GM23248 (cell line): ENCODE results near the gene USP12. TPM values are rescaled to one million over a fixed set of nuclear protein-coding genes. Genes with fewer than 3 reads are reported as not detected.

Source experiments
- DNase-seq: peaks from one replicate; pipeline ENCODE4 v3.0.0-alpha.2; 2015
- H2AFZ ChIP-seq: fragments of 200-600 bp; sonication (generic); 2 replicates; pipeline ENCODE4 v1.6.1; 2016; ENCODE audit warnings: antibody characterized with exemption
- H3F3A ChIP-seq: fragments of 200-600 bp; sonication (generic); 2 replicates; pipeline ENCODE4 v1.6.1; 2016; ENCODE audit warnings: mild to moderate bottlenecking, antibody characterized with exemption, mixed run types; ENCODE audit not compliant: insufficient read depth
- H3K27ac ChIP-seq: fragments of 200-600 bp; sonication (generic); 2 replicates; pipeline ENCODE4 v1.5.1; 2016; ENCODE audit warnings: mild to moderate bottlenecking
- H3K27me3 ChIP-seq: fragments of 200-600 bp; sonication (generic); replicated peaks from 2 replicates; pipeline ENCODE4 v1.6.1; 2016; ENCODE audit warnings: mild to moderate bottlenecking; ENCODE audit not compliant: insufficient read depth
- H3K36me3 ChIP-seq: fragments of 200-600 bp; sonication (generic); 2 replicates; pipeline ENCODE4 v1.6.1; 2016; ENCODE audit warnings: low read depth, mild to moderate bottlenecking
- H3K4me1 ChIP-seq: fragments of 200-600 bp; sonication (generic); 2 replicates; pipeline ENCODE4 v1.6.1; 2016; ENCODE audit warnings: mild to moderate bottlenecking; ENCODE audit not compliant: insufficient read depth
- H3K4me2 ChIP-seq: fragments of 200-600 bp; sonication (generic); one replicate; pipeline ENCODE4 v1.6.1; 2016; ENCODE audit warnings: mild to moderate bottlenecking; ENCODE audit not compliant: unreplicated experiment
- H3K4me3 ChIP-seq: fragments of 200-600 bp; sonication (generic); 2 replicates; pipeline ENCODE4 v1.5.1; 2016; ENCODE audit warnings: mild to moderate bottlenecking
- H3K79me2 ChIP-seq: fragments of 200-600 bp; sonication (generic); 2 replicates; pipeline ENCODE4 v1.6.1; 2016; ENCODE audit warnings: mild to moderate bottlenecking; ENCODE audit not compliant: insufficient read depth
- H3K9ac ChIP-seq: fragments of 200-600 bp; sonication (generic); 2 replicates; pipeline ENCODE4 v1.6.1; 2016; ENCODE audit warnings: mild to moderate bottlenecking
- H3K9me2 ChIP-seq: fragments of 200-600 bp; sonication (generic); 2 replicates; pipeline ENCODE4 v1.6.1; 2016; ENCODE audit warnings: mixed run types, mild to moderate bottlenecking, moderate library complexity; ENCODE audit not compliant: insufficient read depth
- H3K9me3 ChIP-seq: fragments of 200-600 bp; sonication (generic); one replicate; pipeline ENCODE4 v1.6.1; 2017; ENCODE audit warnings: low read depth
- H4K20me1 ChIP-seq: fragments of 200-600 bp; sonication (generic); 2 replicates; pipeline ENCODE4 v1.6.0; 2016; ENCODE audit not compliant: insufficient read depth
- EZH2 ChIP-seq: fragments of 200-600 bp; sonication (generic); IDR thresholded peaks from 2 replicates; pipeline ENCODE4 v1.6.1; 2018; ENCODE audit warnings: antibody characterized with exemption, mild to moderate bottlenecking; ENCODE audit not compliant: insufficient read depth, poor library complexity, severe bottlenecking
- EZH2phosphoT487 ChIP-seq: fragments of 200-600 bp; sonication (generic); IDR thresholded peaks from 2 replicates; pipeline ENCODE4 v1.6.1; 2018; ENCODE audit warnings: antibody characterized with exemption, moderate library complexity, mild to moderate bottlenecking, low read depth; ENCODE audit not compliant: insufficient read depth
- WGBS, 2 experiments: methylation state at CpG; one replicate each; pipeline ENCODE4 v1.1.6; 2015 to 2017; ENCODE audit warnings: low lambda C conversion rate in 2 of 2, low coverage in 1 of 2; ENCODE audit errors: missing lambda C conversion rate in 2 of 2; 5-methylcytosine and 5-hydroxymethylcytosine counted together
- in situ Hi-C: fragments of 300-500 bp; cut with MboI; formaldehyde crosslinking; loops from 2 replicates; pipeline ENCODE4 v1.15.0; 2020
- polyA plus RNA-seq: library from polyadenylated mRNA; unstranded; fragments of >200 nt; fragmentation: Nextera tagmentation; extraction: Ambion mirVana; gene quantifications from 2 replicates; pipeline ENCODE4 v1.2.1, GENCODE V29; 2016
- total RNA-seq: library from RNA; depleted of rRNA; stranded (reverse); fragments of >200 nt; shearing (Covaris generic); gene quantifications from 2 replicates; pipeline ENCODE4 v1.2.3, GENCODE V29; 2014

USP12 gene
- total and polyA plus RNA-seq, 2 experiments from 2014 or later, result 16.0 to 18.9 TPM

- Histone ChIP-seq H3K4me3 (peak overlapping the region; percentile 97), H2AFZ (peak overlapping the region; percentile 71), H3K4me2 (peak overlapping the region; percentile 97), H3K9me3 (no peaks in the 10 kb centered on the region), H3F3A (peaks cover 42% of the 10 kb centered on the region), H3K36me3 (no peaks in the 10 kb centered on the region), H3K27me3 (no peaks in the 10 kb centered on the region), H3K9me2 (no peaks in the 10 kb centered on the region), H3K79me2 (peaks cover 53% of the 10 kb centered on the region), H3K4me1 (peaks cover 31% of the 10 kb centered on the region), H3K27ac (peak overlapping the region; percentile 98), H3K9ac (peak overlapping the region; percentile 95), H4K20me1 (peaks cover 10% of the 10 kb centered on the region)
- in situ Hi-C loops, result no loop called here
- DNase-seq, result peak; percentile 87
- TF ChIP-seq EZH2, result no peak
- TF ChIP-seq EZH2phosphoT487, result no peak
- WGBS, 2 experiments, result 1 to 2% methylated on average over 28 to 54 of the region's 56 CpGs
These were observed 931 bp downstream of the USP12 start for GRCh38 chr13:27170516-27171243.

GRCh38 chr13:27170221-27170515, 1.4 kb downstream of the USP12 start:
- in situ Hi-C loops, result no loop called here
- Histone ChIP-seq H3K9me3 (no peaks in the 10 kb centered on the region), H3F3A (peaks cover 40% of the 10 kb centered on the region), H3K4me3 (peak overlapping the region; percentile 97), H3K36me3 (no peaks in the 10 kb centered on the region), H2AFZ (no peak overlapping the region), H3K9ac (peak overlapping the region; percentile 95), H3K79me2 (peaks cover 58% of the 10 kb centered on the region), H3K27ac (peak overlapping the region; percentile 98), H3K4me1 (peaks cover 31% of the 10 kb centered on the region), H3K27me3 (no peaks in the 10 kb centered on the region), H4K20me1 (peaks cover 10% of the 10 kb centered on the region), H3K9me2 (no peaks in the 10 kb centered on the region), H3K4me2 (peak overlapping the region; percentile 97)
- no peak for TF ChIP-seq EZH2
- no peak for TF ChIP-seq EZH2phosphoT487
- 28% methylated on average over 4 of the region's 4 CpGs for WGBS, 2 experiments
- no peak for DNase-seq

- H3K9ac ChIP-seq, result peak overlapping the region; percentile 95
- in situ Hi-C loops, result no loop called here
- peak overlapping the region; percentile 97 for H3K4me3 ChIP-seq
These were observed 2.5 kb downstream of the USP12 start for GRCh38 chr13:27168906-27169657.

GRCh38 chr13:27168086-27168485, 3.5 kb downstream of the USP12 start:
- 0 out of 2 replicates have a peak overlapping the region, but pooled peaks have one; percentile 98 for H3K27ac ChIP-seq
- H2AFZ ChIP-seq, result no peak overlapping the region
- H3K9me2 ChIP-seq, result no peaks in the 10 kb centered on the region
- no peak for TF ChIP-seq EZH2
- TF ChIP-seq EZH2phosphoT487, result no peak
- H3K9me3 ChIP-seq, result no peaks in the 10 kb centered on the region
- no peak for DNase-seq
- H3K27me3 ChIP-seq, result no peaks in the 10 kb centered on the region
- H3K9ac ChIP-seq, result no peak overlapping the region
- H3K4me1 ChIP-seq, result peaks cover 31% of the 10 kb centered on the region
- H3K4me2 ChIP-seq, result no peak overlapping the region
- H3K79me2 ChIP-seq, result peaks cover 79% of the 10 kb centered on the region
- in situ Hi-C loops, result no loop called here
- H4K20me1 ChIP-seq, result peaks cover 11% of the 10 kb centered on the region
- peaks cover 33% of the 10 kb centered on the region for H3F3A ChIP-seq
- no peaks in the 10 kb centered on the region for H3K36me3 ChIP-seq
- no peak overlapping the region for H3K4me3 ChIP-seq
- 75 to 78% methylated on average over 6 of the region's 6 CpGs for WGBS, 2 experiments

More at GRCh38 chr13:27168906-27169657, 2.5 kb downstream of the USP12 start:
- H3K36me3 ChIP-seq, result no peaks in the 10 kb centered on the region
- no peak overlapping the region for H2AFZ ChIP-seq
- peaks cover 33% of the 10 kb centered on the region for H3F3A ChIP-seq
- H4K20me1 ChIP-seq, result peaks cover 10% of the 10 kb centered on the region
- TF ChIP-seq EZH2 (no peak), EZH2phosphoT487 (no peak)
- peak; percentile 42 for DNase-seq
- peak overlapping the region; percentile 97 for H3K4me2 ChIP-seq
- peak overlapping the region; percentile 98 for H3K27ac ChIP-seq
- peaks cover 69% of the 10 kb centered on the region for H3K79me2 ChIP-seq
- H3K9me3 ChIP-seq, result no peaks in the 10 kb centered on the region
- H3K4me1 ChIP-seq, result peaks cover 31% of the 10 kb centered on the region
- H3K9me2 ChIP-seq, result no peaks in the 10 kb centered on the region
- H3K27me3 ChIP-seq, result no peaks in the 10 kb centered on the region
- 23 to 25% methylated on average over 8 of the region's 8 CpGs for WGBS, 2 experiments
